K562 (cell line): ENCODE measurements around the gene VTN. TPM values are rescaled to one million over a fixed set of nuclear protein-coding genes. Genes with fewer than 3 reads are reported as not detected.

Source experiments
- ATAC-seq: fragments of 200-7000 bp; cut with Tn5 transposase; 3 replicates; pipeline ENCODE4 v1.9.1; 2020; ENCODE audit warnings: moderate library complexity
- BruUV-seq: library from RNA; stranded (reverse); fragments of 400-500 nt; replicated peaks from 2 replicates; lab custom pipeline; 2021; lab: Mats Ljungman, UMichigan
- CTCF ChIA-PET: fragments of 300-600 bp; formaldehyde crosslinking; extraction: SDS; loops from one replicate; lab custom pipeline; 2021; ENCODE audit warnings: low intra/inter-chr PET ratio; lab: Yijun Ruan, JAX
- POLR2A ChIA-PET: fragments of 300-600, 350-650 bp; sonication (Branson Sonifier 250); formaldehyde crosslinking; extraction: SDS; loops from one replicate; lab custom pipeline; 2021; ENCODE audit warnings: antibody characterized with exemption, inconsistent platforms; lab: Yijun Ruan, JAX
- DNase-seq, 4 experiments: peaks; one replicate each; pipeline versions ENCODE4 v3.0.0 to v3.0.0-alpha.2; 2011 to 2018; ENCODE audit warnings: low spot score in 3 of 4, mixed read lengths in 3 of 4; ENCODE audit errors: extremely low read depth in 1 of 4
- FAIRE-seq: peaks from 2 replicates; lab custom pipeline; 2011; peaks lifted over from hg19 to GRCh38; lab: Jason Lieb, UNC
- H2AFZ ChIP-seq: 2 replicates; pipeline ENCODE4 v1.6.0; 2011; ENCODE audit warnings: low read depth, low read length, control low read depth, inconsistent platforms
- H3K27ac ChIP-seq: fragments of 200-600 bp; 3 replicates; pipeline ENCODE4 v1.8.0; 2011; ENCODE audit warnings: low read depth, mild to moderate bottlenecking, control low read depth, inconsistent platforms, low read length, moderate library complexity, mixed read lengths; ENCODE audit errors: extremely low read depth
- H3K27me3 ChIP-seq, 2 experiments: fragments of 300-600 bp in 1 of 2; 2 replicates in 1 of 2; 3 replicates in 1 of 2; pipeline versions ENCODE4 v1.6.0 to v1.8.0; 2011; ENCODE audit warnings: inconsistent platforms in 2 of 2, low read length in 2 of 2, mild to moderate bottlenecking in 1 of 2, mixed read lengths in 1 of 2, moderate library complexity in 1 of 2; ENCODE audit not compliant: control insufficient read depth in 2 of 2, insufficient read depth in 2 of 2
- H3K36me3 ChIP-seq: fragments of 300-600 bp; 3 replicates; pipeline ENCODE4 v1.8.0; 2011; ENCODE audit warnings: mild to moderate bottlenecking, low read length, inconsistent platforms; ENCODE audit not compliant: control insufficient read depth, insufficient read depth
- H3K4me1 ChIP-seq, 2 experiments: fragments of 200-600 bp in 1 of 2; replicated peaks in 1 of 2; 2 replicates in 1 of 2; 3 replicates in 1 of 2; pipeline versions ENCODE4 v1.5.1 to v1.8.0; 2011; ENCODE audit warnings: inconsistent platforms in 2 of 2, low read length in 2 of 2, mild to moderate bottlenecking in 1 of 2, mixed read lengths in 1 of 2, moderate library complexity in 1 of 2; ENCODE audit not compliant: control insufficient read depth in 2 of 2, insufficient read depth in 2 of 2
- H3K4me2 ChIP-seq: 2 replicates; pipeline ENCODE4 v1.6.1; 2011; ENCODE audit warnings: low read length, control low read depth, inconsistent platforms, mixed read lengths; ENCODE audit not compliant: insufficient read depth
- H3K4me3 ChIP-seq: fragments of 200-600 bp; sonication (generic), shearing (Covaris generic); 2 replicates; pipeline ENCODE4 v1.5.1; 2016; ENCODE audit warnings: control low read depth, inconsistent platforms
- H3K79me2 ChIP-seq: fragments of 200-600 bp; 3 replicates; pipeline ENCODE4 v1.8.0; 2011; ENCODE audit warnings: low read length, inconsistent platforms; ENCODE audit not compliant: control insufficient read depth, insufficient read depth
- H3K9ac ChIP-seq, 2 experiments: 2 replicates each; pipeline versions ENCODE4 v1.6.0 to v1.6.1; 2011; ENCODE audit warnings: low read depth in 2 of 2, low read length in 2 of 2, control low read depth in 1 of 2, inconsistent platforms in 1 of 2, mild to moderate bottlenecking in 1 of 2, mixed read lengths in 1 of 2; ENCODE audit not compliant: insufficient read depth in 1 of 2
- H3K9me1 ChIP-seq: one replicate; pipeline ENCODE4 v1.6.0; 2011; ENCODE audit warnings: inconsistent platforms, mild to moderate bottlenecking, low read length, moderate library complexity; ENCODE audit not compliant: control insufficient read depth, insufficient read depth
- H3K9me3 ChIP-seq: replicated peaks from 2 replicates; pipeline ENCODE4 v1.5.1; 2011; ENCODE audit warnings: low read depth, low read length, inconsistent platforms; ENCODE audit not compliant: control insufficient read depth, insufficient read depth
- H4K20me1 ChIP-seq: replicated peaks from 2 replicates; pipeline ENCODE4 v1.6.1; 2011; ENCODE audit warnings: low read length, inconsistent platforms, mixed read lengths; ENCODE audit not compliant: control insufficient read depth, insufficient read depth
- CTCF ChIP-seq, 3 experiments: IDR thresholded peaks in 2 of 3; conservative IDR thresholded peaks in 1 of 3; 2 replicates each; pipeline ENCODE4 v1.5.1; 2011 to 2012; ENCODE audit warnings: low read length in 3 of 3, mild to moderate bottlenecking in 3 of 3, control low read depth in 2 of 3, improper control_type of control experiment in 1 of 3, inconsistent platforms in 1 of 3, low read depth in 1 of 3, mixed read lengths in 1 of 3, moderate library complexity in 1 of 3; ENCODE audit not compliant: insufficient read depth in 2 of 3
- ESRRA ChIP-seq: fragments of 450-650 bp; IDR thresholded peaks from 2 replicates; pipeline ENCODE4 v1.6.1; 2014; ENCODE audit warnings: low read depth, mild to moderate bottlenecking, moderate library complexity, borderline replicate concordance
- HNRNPLL ChIP-seq: fragments of 200-400 bp; formaldehyde crosslinking; IDR thresholded peaks from 2 replicates; pipeline ENCODE4 v1.6.1; 2017; ENCODE audit warnings: low read length, low read depth, mild to moderate bottlenecking; ENCODE audit not compliant: poor library complexity, severe bottlenecking
- JUNB ChIP-seq: fragments of 450-650 bp; formaldehyde crosslinking; conservative IDR thresholded peaks from 2 replicates; pipeline ENCODE4 v1.4.0; 2020; ENCODE audit warnings: mild to moderate bottlenecking
- NRF1 ChIP-seq, 2 experiments: fragments of 450-650 bp; IDR thresholded peaks in 1 of 2; conservative IDR thresholded peaks in 1 of 2; 2 replicates each; pipeline ENCODE4 v1.6.1; 2014; ENCODE audit warnings: mild to moderate bottlenecking in 2 of 2
- SMAD3 ChIP-seq: fragments of 450-650 bp; formaldehyde crosslinking; conservative IDR thresholded peaks from 2 replicates; pipeline ENCODE4 v1.4.0; 2020; ENCODE audit warnings: mild to moderate bottlenecking
- SMARCC2 ChIP-seq: fragments of 450-650 bp; IDR thresholded peaks from 2 replicates; pipeline ENCODE4 v1.6.1; 2017; ENCODE audit warnings: antibody characterized with exemption, moderate library complexity, mild to moderate bottlenecking, low read depth
- SMC3 ChIP-seq: conservative IDR thresholded peaks from 2 replicates; pipeline ENCODE4 v1.6.1; 2011; ENCODE audit warnings: low read depth, low read length, improper control_type of control experiment; ENCODE audit not compliant: insufficient read depth
- ZBTB9 ChIP-seq: fragments of 450-650 bp; formaldehyde crosslinking; IDR thresholded peaks from 2 replicates; pipeline ENCODE4 v1.4.0; 2020; ENCODE audit warnings: mild to moderate bottlenecking, moderate library complexity
- ZFP36 ChIP-seq: fragments of 150-350 bp; IDR thresholded peaks from 2 replicates; pipeline ENCODE4 v1.6.1; 2018; ENCODE audit warnings: low read length, low read depth; ENCODE audit not compliant: partially characterized antibody
- ZNF561 ChIP-seq: fragments of 450-650 bp; formaldehyde crosslinking; conservative IDR thresholded peaks from 2 replicates; pipeline ENCODE4 v1.4.0; 2020; ENCODE audit warnings: mild to moderate bottlenecking, moderate library complexity
- WGBS: fragments of 100-300 bp; shearing (Covaris generic); methylation state at CpG from one replicate; pipeline ENCODE4 v1.1.6; 2016; ENCODE audit warnings: low coverage, mixed read lengths; ENCODE audit not compliant: insufficient coverage; ENCODE audit errors: missing lambda C conversion rate; 5-methylcytosine and 5-hydroxymethylcytosine counted together
- in situ Hi-C: fragments of 300-500 bp; cut with MboI; formaldehyde crosslinking; loops from 4 replicates; pipeline ENCODE4 v1.15.0; 2018; ENCODE audit warnings: inconsistent platforms, mixed read lengths
- intact Hi-C: fragments of 100-400 bp; cut with micrococcal nuclease; formaldehyde crosslinking; loops from 2 replicates; pipeline ENCODE4 v1.14.2; 2022
- polyA plus RNA-seq, 8 experiments: library from polyadenylated mRNA; depleted of rRNA in 4 of 8; stranded (reverse) in 5 of 8; unstranded in 3 of 8; fragments of >200 nt; fragmentation: Nextera tagmentation in 2 of 8; fragmentation: Illumina TruSeq in 1 of 8; extraction: Ambion mirVana in 2 of 8; extraction: Trizol in 1 of 8; gene quantifications; 2 replicates each; pipeline versions ENCODE4 v1.2.1 to v1.2.3, GENCODE V29; 2011 to 2014; ENCODE audit warnings: inconsistent platforms in 1 of 8, missing spikeins in 1 of 8
- total RNA-seq, 7 experiments: library from RNA; depleted of rRNA in 6 of 7; stranded (reverse); fragments of >200 nt in 6 of 7; fragmentation: Illumina TruSeq in 2 of 7; extraction: Trizol in 2 of 7; gene quantifications; 2 replicates each; pipeline versions ENCODE4 v1.2.1 to v1.2.3, GENCODE V29; 2011 to 2021; ENCODE audit warnings: low replicate concordance in 1 of 7

Gene VTN
- total and polyA plus RNA-seq, 9 of the 15 experiments (the other 6 are each of a cell fraction or from before 2014, with no cell fraction given) = 0.13 to 1.0 (median 0.29) TPM; not detected in 1

- ATAC-seq (peak; percentile 99), FAIRE-seq (peak; percentile 96), DNase-seq (peak; percentile 55 to 78 (median 62))
- no peak overlapping the region for H3K9ac ChIP-seq
- ChIA-PET POLR2A (interaction anchor here (0.6 to 1.5 kb wide), 4 partner anchors 8 to 1096 kb away, joined by 3 to 7 read pairs (median 3); no protein-coding TSS in a partner anchor), CTCF (interaction anchor here (1.3 kb wide), 1 partner anchor 612 kb away, joined by 3 read pairs; no protein-coding TSS in a partner anchor)
- H3K9me3 ChIP-seq = no peaks in the 10 kb centered on the region
- no peaks in the 10 kb centered on the region for H3K36me3 ChIP-seq
- H4K20me1 ChIP-seq = no peaks in the 10 kb centered on the region
- H3K9me1 ChIP-seq = no peaks in the 10 kb centered on the region
- no peaks in the 10 kb centered on the region for H3K79me2 ChIP-seq
- in situ Hi-C loops (no loop called here), intact Hi-C loops (loop anchor here (5.0 kb wide), 1 partner anchor 35 kb away; no protein-coding TSS in a partner anchor)
- H3K4me2 ChIP-seq = no peak overlapping the region; the same call in 1 of the 2 replicates
- H3K27ac ChIP-seq = no peak overlapping the region
- WGBS = 1% methylated on average over 13 of the region's 13 CpGs
- no peaks in the 10 kb centered on the region; a peak in 2 of 5 replicates for H3K4me1 ChIP-seq
- peaks cover 20 to 33% of the 10 kb centered on the region in 2 experiments for H3K27me3 ChIP-seq
- peak overlapping the region; percentile 67 for H2AFZ ChIP-seq
- no TSS peak for BruUV-seq
- no peak overlapping the region for H3K4me3 ChIP-seq
- no peak for TF ChIP-seq SMAD3
- peak; percentile 30 to 31; a peak in 1 of 4 replicates for TF ChIP-seq NRF1 (conservative IDR thresholded peaks at IDR 0.05 in 1 of 2, IDR thresholded peaks at IDR 0.05 in 1 of 2)
- 0 out of 2 replicates have a peak, but pooled peaks have one; percentile 53 for TF ChIP-seq ESRRA
- TF ChIP-seq ZNF561 (CRISPR knock-in tag) = no peak
- TF ChIP-seq JUNB (CRISPR knock-in tag) = no peak
- peak; percentile 6 for TF ChIP-seq ZFP36
- no peak for TF ChIP-seq HNRNPLL
- peak; percentile 75 to 85 (median 78) for TF ChIP-seq CTCF (IDR thresholded peaks at IDR 0.05 in 2 of 3, conservative IDR thresholded peaks at IDR 0.05 in 1 of 3; ENCODE audit: insufficient read depth in 2 of 3, low read depth in 1 of 3, low read length in 3 of 3)
- TF ChIP-seq SMARCC2 = no peak
- TF ChIP-seq ZBTB9 (CRISPR knock-in tag) = no peak
- TF ChIP-seq SMC3 = 0 out of 2 replicates have a peak, but pooled peaks have one; percentile 30
Measured at GRCh38 chr17:28416703-28417311, 46.7 kb upstream of the VTN start.
